ENCODE measurements around the gene RAP2B.

GRCh38 chr3:153215497-153215896 lies 53.5 kb downstream of the RAP2B start:
- no peak for TF ChIP-seq POLR2A (IDR thresholded peaks at IDR 0.05)
- TF ChIP-seq, protein P1, sequence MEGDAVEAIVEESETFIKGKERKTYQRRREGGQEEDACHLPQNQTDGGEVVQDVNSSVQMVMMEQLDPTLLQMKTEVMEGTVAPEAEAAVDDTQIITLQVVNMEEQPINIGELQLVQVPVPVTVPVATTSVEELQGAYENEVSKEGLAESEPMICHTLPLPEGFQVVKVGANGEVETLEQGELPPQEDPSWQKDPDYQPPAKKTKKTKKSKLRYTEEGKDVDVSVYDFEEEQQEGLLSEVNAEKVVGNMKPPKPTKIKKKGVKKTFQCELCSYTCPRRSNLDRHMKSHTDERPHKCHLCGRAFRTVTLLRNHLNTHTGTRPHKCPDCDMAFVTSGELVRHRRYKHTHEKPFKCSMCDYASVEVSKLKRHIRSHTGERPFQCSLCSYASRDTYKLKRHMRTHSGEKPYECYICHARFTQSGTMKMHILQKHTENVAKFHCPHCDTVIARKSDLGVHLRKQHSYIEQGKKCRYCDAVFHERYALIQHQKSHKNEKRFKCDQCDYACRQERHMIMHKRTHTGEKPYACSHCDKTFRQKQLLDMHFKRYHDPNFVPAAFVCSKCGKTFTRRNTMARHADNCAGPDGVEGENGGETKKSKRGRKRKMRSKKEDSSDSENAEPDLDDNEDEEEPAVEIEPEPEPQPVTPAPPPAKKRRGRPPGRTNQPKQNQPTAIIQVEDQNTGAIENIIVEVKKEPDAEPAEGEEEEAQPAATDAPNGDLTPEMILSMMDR (IDR thresholded peaks at IDR 0.05), result no peak

Data from thyroid gland (tissue), 4 donors.